Measurements from ENCODE around the gene PITPNC1. TPM values are rescaled to one million over a fixed set of nuclear protein-coding genes. Genes with fewer than 3 reads are reported as not detected.
A peak's percentile ranks its signal among the peaks of the same experiment; 100 is the strongest.

The PITPNC1 gene
- total and polyA plus RNA-seq, 12 donors = 4.9 to 33.0 (median 14.0) TPM

- Histone ChIP-seq H3K4me1 (replicated peaks in 1 of 2) (peaks cover 12 to 16% of the 10 kb centered on the region in 2 donors), H3K36me3 (replicated peaks in 1 of 2) (no peaks in the 10 kb centered on the region), H3K9me3 (replicated peaks in 1 of 3) (no peaks in the 10 kb centered on the region), H3K4me3 (no peak overlapping the region), H3K27me3 (no peaks in the 10 kb centered on the region), H3K27ac (no peak overlapping the region)
- 86 to 95% (median 92%) methylated on average over 6 of the region's 6 CpGs for WGBS, 4 donors
- DNase-seq = no peak
- TF ChIP-seq CTCF (IDR thresholded peaks at IDR 0.05) (no peak), POLR2A (IDR thresholded peaks at IDR 0.05) (no peak)
- intact Hi-C loops (cut with DNase I) = no loop called here
These were observed 167.4 kb downstream of the PITPNC1 start for GRCh38 chr17:67544364-67544955.

- Histone ChIP-seq H3K4me3 (no peak overlapping the region), H3K36me3 (replicated peaks in 1 of 2) (no peaks in the 10 kb centered on the region), H3K4me1 (replicated peaks in 1 of 2) (peaks cover 12 to 16% of the 10 kb centered on the region in 2 donors), H3K9me3 (replicated peaks in 1 of 3) (no peaks in the 10 kb centered on the region), H3K27me3 (no peaks in the 10 kb centered on the region), H3K27ac (peak overlapping the region in 2 of 5 donors; percentile 47 to 72)
- intact Hi-C loops (cut with DNase I) = no loop called here
- WGBS, 4 donors = 47 to 56% (median 48%) methylated on average over 7 to 11 of the region's 11 CpGs
- TF ChIP-seq POLR2A (IDR thresholded peaks at IDR 0.05) (no peak), CTCF (IDR thresholded peaks at IDR 0.05) (peak in 2 of 6 experiments; percentile 11 to 20)
- DNase-seq = peak; percentile 50 to 91 (median 83)
These were observed 169.8 kb downstream of the PITPNC1 start for GRCh38 chr17:67546578-67547527.

- intact Hi-C loops (cut with DNase I) = no loop called here
- Histone ChIP-seq H3K27ac (no peak overlapping the region), H3K4me3 (no peak overlapping the region), H3K9me3 (replicated peaks in 1 of 3) (no peaks in the 10 kb centered on the region), H3K4me1 (replicated peaks in 1 of 2) (peaks cover 12 to 16% of the 10 kb centered on the region in 2 donors), H3K36me3 (replicated peaks in 1 of 2) (no peaks in the 10 kb centered on the region), H3K27me3 (no peaks in the 10 kb centered on the region)
- DNase-seq = no peak
- TF ChIP-seq POLR2A (IDR thresholded peaks at IDR 0.05) (no peak), CTCF (IDR thresholded peaks at IDR 0.05) (no peak)
- 85 to 94% (median 93%) methylated on average over 3 of the region's 3 CpGs for WGBS, 4 donors
These were observed 171.6 kb downstream of the PITPNC1 start for GRCh38 chr17:67548693-67549092.

GRCh38 chr17:67549820-67550219 is 172.7 kb downstream of the PITPNC1 start:
- intact Hi-C loops (cut with DNase I) = no loop called here
- H3K27me3 ChIP-seq = no peaks in the 10 kb centered on the region
- H3K36me3 ChIP-seq (replicated peaks in 1 of 2) = no peaks in the 10 kb centered on the region
- H3K27ac ChIP-seq = peak overlapping the region in 1 of 5 donors; percentile 42
- WGBS, 4 donors = 65 to 83% (median 76%) methylated on average over 9 of the region's 9 CpGs
- H3K4me1 ChIP-seq (replicated peaks in 1 of 2) = peaks cover 12 to 16% of the 10 kb centered on the region in 2 donors
- H3K9me3 ChIP-seq (replicated peaks in 1 of 3) = no peaks in the 10 kb centered on the region
- TF ChIP-seq CTCF (IDR thresholded peaks at IDR 0.05) (no peak), POLR2A (IDR thresholded peaks at IDR 0.05) (no peak)
- DNase-seq = peak in 3 of 7 donors; percentile 31 to 64 (median 37)
- no peak overlapping the region for H3K4me3 ChIP-seq

Data from adrenal gland (tissue), 12 donors.